ENCODE measurements around the gene IFRD1. TPM values are rescaled to one million over a fixed set of nuclear protein-coding genes. Genes with fewer than 3 reads are reported as not detected.

The IFRD1 gene
- total and polyA plus RNA-seq, 10 donors = 22.9 to 111 (median 45.5) TPM

DNA sequence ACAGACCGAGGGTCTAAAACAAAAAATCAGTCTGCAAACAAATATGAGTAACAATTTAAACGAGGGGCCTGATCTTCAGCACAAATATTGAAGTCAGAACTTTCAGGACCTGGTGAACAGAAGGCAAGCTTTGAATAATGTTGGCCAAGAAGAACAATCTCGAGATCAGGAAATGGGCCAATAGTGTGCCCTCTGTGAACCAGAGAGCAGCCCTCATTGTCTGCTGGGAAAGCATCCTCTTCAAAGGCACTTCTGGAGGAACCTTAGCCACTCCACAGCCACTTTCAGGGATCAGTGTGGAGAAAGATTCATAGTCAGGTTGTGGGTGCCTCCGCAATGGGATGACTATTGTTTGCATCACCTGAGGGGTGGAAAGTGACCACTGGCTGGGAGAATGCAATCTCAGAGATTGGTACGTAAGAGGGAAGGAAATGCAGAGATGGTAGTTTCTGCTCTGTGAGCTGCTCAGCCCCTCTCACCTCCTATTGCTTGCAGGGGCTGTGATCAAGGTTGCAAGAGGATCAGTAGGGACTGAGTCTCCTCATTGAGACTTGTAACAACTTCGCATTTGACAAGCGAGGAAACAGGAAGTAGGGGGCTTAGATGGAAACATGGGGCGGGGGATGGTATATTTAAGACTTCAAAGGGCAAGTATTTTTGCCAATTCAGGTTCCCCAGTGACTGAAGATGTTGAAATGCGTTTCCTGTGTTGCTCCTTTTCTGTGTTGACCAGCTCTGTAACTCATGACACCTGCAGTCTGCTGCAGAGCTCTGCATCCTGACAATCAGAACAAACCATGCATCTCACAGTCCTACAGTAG is 28.4 kb upstream of the IFRD1 start:
- 38 to 60% (median 45%) methylated on average over 9 of the region's 9 CpGs for WGBS, 5 donors

DNA sequence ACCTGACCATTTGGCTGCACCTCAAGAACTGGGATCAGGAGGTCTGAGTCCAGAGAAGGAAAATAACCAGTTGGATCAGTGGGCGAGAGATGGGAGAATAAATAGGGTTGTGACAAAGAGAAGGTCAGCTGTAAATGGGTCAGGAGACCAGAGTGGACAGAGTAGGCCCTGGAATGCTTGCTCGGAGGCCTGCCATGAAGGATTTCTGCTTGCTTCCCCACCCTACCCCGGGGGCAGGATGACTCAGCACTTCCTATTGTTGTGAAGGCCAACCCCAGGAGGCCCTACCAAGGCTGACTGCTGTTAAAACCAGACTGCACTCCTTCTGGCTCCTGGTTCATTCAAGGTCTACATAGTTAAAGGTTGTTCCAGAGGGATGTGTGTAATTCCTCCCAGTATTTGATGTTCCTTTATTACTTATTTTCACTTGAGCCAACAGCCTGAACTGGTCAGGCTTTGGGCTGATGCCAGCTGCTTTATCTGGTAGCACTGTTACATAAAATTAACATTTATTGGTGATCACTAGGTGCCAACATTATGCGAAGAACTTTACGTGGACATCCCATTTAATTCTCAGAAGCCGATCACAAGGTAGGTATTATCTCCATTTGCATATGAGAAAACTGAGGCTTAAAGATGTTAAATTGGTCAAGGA is 27.3 kb upstream of the IFRD1 start:
- Histone ChIP-seq H3K36me3 (no peaks in the 10 kb centered on the region), H3K27me3 (replicated peaks in 1 of 7) (no peaks in the 10 kb centered on the region), H3K9me3 (no peaks in the 10 kb centered on the region), H3K27ac (peak overlapping the region in 7 of 8 donors; percentile 44 to 88 (median 79)), H3K4me1 (peaks cover 0 to 25% (median 14%) of the 10 kb centered on the region in 6 donors), H3K4me3 (peak overlapping the region in 1 of 8 donors; percentile 28)
- WGBS, 5 donors = 52 to 59% (median 55%) methylated on average over 6 of the region's 6 CpGs
- TF ChIP-seq POLR2AphosphoS5 (IDR thresholded peaks at IDR 0.05) = peak in 2 of 3 donors; percentile 56 to 57
- TF ChIP-seq POLR2A (IDR thresholded peaks at IDR 0.05) = no peak
- intact Hi-C loops (cut with DNase I; ENCODE audit: low total_unique reads) = no loop called here
- DNase-seq = peak; percentile 86

More for the DNA sequence above, 28.4 kb upstream of the IFRD1 start:
- no peaks in the 10 kb centered on the region for H3K9me3 ChIP-seq
- H3K27me3 ChIP-seq (replicated peaks in 1 of 7) = no peaks in the 10 kb centered on the region
- peak overlapping the region in 7 of 8 donors; percentile 52 to 88 (median 79) for H3K27ac ChIP-seq
- no peaks in the 10 kb centered on the region for H3K36me3 ChIP-seq
- peaks cover 0 to 25% (median 14%) of the 10 kb centered on the region in 6 donors for H3K4me1 ChIP-seq
- no peak for DNase-seq
- TF ChIP-seq, protein P1, sequence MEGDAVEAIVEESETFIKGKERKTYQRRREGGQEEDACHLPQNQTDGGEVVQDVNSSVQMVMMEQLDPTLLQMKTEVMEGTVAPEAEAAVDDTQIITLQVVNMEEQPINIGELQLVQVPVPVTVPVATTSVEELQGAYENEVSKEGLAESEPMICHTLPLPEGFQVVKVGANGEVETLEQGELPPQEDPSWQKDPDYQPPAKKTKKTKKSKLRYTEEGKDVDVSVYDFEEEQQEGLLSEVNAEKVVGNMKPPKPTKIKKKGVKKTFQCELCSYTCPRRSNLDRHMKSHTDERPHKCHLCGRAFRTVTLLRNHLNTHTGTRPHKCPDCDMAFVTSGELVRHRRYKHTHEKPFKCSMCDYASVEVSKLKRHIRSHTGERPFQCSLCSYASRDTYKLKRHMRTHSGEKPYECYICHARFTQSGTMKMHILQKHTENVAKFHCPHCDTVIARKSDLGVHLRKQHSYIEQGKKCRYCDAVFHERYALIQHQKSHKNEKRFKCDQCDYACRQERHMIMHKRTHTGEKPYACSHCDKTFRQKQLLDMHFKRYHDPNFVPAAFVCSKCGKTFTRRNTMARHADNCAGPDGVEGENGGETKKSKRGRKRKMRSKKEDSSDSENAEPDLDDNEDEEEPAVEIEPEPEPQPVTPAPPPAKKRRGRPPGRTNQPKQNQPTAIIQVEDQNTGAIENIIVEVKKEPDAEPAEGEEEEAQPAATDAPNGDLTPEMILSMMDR (IDR thresholded peaks at IDR 0.05 in 8 of 11, conservative IDR thresholded peaks at IDR 0.05 in 3 of 11) = no peak
- TF ChIP-seq POLR2AphosphoS5 (IDR thresholded peaks at IDR 0.05) = peak in 1 of 3 donors; percentile 19
- intact Hi-C loops (cut with DNase I; ENCODE audit: low total_unique reads) = no loop called here
- H3K4me3 ChIP-seq = peak overlapping the region in 1 of 8 donors; percentile 28

DNA sequence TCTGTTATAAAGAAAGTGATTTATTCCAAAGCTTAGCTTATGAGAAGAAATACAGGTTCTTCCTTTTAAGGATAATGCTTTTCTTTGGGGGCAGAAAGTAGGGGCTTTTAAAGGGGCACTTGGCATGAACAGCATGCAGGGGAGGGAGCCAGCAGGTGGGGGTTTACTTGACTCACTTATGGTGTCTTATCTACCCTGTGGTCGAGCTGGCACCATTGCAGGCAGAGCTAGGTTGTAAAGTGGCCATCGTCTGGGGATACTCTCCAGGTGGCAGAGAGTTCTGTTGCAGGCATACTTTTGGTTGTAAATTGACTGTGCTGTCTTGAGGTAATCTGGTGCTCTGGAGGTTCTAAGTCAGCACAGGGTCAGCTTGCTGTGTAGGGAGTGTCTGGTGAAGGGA is 26.3 kb upstream of the IFRD1 start:
- Histone ChIP-seq H3K9me3 (no peaks in the 10 kb centered on the region), H3K27me3 (replicated peaks in 1 of 7) (no peaks in the 10 kb centered on the region), H3K4me1 (peaks cover 0 to 25% (median 14%) of the 10 kb centered on the region in 6 donors), H3K27ac (peak overlapping the region in 2 of 8 donors; percentile 82 to 88), H3K4me3 (no peak overlapping the region), H3K36me3 (no peaks in the 10 kb centered on the region)
- no peak for DNase-seq
- TF ChIP-seq, protein P1 (IDR thresholded peaks at IDR 0.05 in 8 of 11, conservative IDR thresholded peaks at IDR 0.05 in 3 of 11) = no peak
- TF ChIP-seq POLR2AphosphoS5 (IDR thresholded peaks at IDR 0.05) (no peak), POLR2A (IDR thresholded peaks at IDR 0.05) (no peak)
- intact Hi-C loops (cut with DNase I; ENCODE audit: low total_unique reads) = no loop called here
- 81 to 96% (median 87%) methylated on average over 2 of the region's 2 CpGs for WGBS, 5 donors

DNA sequence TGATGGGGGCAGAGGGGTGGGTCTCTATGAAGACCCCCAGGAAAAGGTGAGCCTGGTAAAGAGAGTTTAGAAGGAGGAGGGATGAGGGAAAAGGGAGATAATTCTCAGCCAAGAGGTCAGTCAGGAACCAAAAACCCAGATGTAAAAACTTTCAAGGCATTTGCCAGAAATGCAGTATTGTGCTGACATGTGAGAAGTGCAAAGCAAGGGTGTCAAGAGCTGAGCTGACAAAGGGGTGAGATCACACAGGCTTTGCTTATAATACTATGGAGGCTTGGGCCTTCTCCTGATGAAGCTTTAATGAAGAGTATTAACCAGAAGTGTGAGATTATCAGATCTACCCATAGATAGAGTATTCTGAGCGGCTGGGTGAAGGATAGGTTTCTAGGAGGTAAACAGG is 22.3 kb upstream of the IFRD1 start:
- DNase-seq = no peak
- Histone ChIP-seq H3K4me1 (peaks cover 0 to 11% (median 5%) of the 10 kb centered on the region in 6 donors), H3K9me3 (no peaks in the 10 kb centered on the region), H3K36me3 (no peaks in the 10 kb centered on the region), H3K27ac (no peak overlapping the region), H3K4me3 (no peak overlapping the region), H3K27me3 (replicated peaks in 1 of 7) (no peaks in the 10 kb centered on the region)
- WGBS, 5 donors = 85 to 97% (median 95%) methylated on average over 1 of the region's 1 CpG
- TF ChIP-seq, protein P1 (IDR thresholded peaks at IDR 0.05 in 8 of 11, conservative IDR thresholded peaks at IDR 0.05 in 3 of 11) = no peak
- TF ChIP-seq POLR2AphosphoS5 (IDR thresholded peaks at IDR 0.05) (no peak), POLR2A (IDR thresholded peaks at IDR 0.05) (no peak)
- intact Hi-C loops (cut with DNase I; ENCODE audit: low total_unique reads) = no loop called here
